Left colon (tissue), 2 donors: Measurements from ENCODE around the gene METTL2A. TPM values are rescaled to one million over a fixed set of nuclear protein-coding genes. Genes with fewer than 3 reads are reported as not detected.
"Not testable (repeated sequence)": the region's sequence is repeated elsewhere in the genome, so short reads cannot be mapped to it uniquely, and the experiment has no call there.

Experiments used
- ATAC-seq: fragments of 200-7000 bp; cut with Tn5 transposase; one replicate; pipeline ENCODE4 v1.9.1; 2020; ENCODE audit warnings: mild to moderate bottlenecking, moderate library complexity
- DNase-seq, 2 donors: peaks; one replicate each; pipeline ENCODE4 v3.0.0-alpha.2; 2020
- intact Hi-C, 2 donors: fragments of 100-400 bp; cut with DNase I in 1 of 2; cut with micrococcal nuclease in 1 of 2; formaldehyde crosslinking; loops; one replicate each; pipeline versions ENCODE4 v1.11.2 to v1.14.0; 2022; cut with DNase I, micrococcal nuclease
- long read RNA-seq: library from polyadenylated mRNA; unstranded; transcript quantifications from one replicate; pipeline ENCODE4 v2.0.0, GENCODE V29; 2021
- total RNA-seq, 2 donors: library from RNA; stranded (reverse); fragmentation: NEBNext Ultra II Directional; extraction: Animal tissue kit (Norgen Biotek cat#: 25700); gene quantifications; one replicate each; pipeline ENCODE4 v1.2.1, GENCODE V29; 2021
- donor health status: DM: no; HTN: no; CAD: no.
- donor health status: DM: yes; HTN: yes; CAD: no.

METTL2A gene, protein sequence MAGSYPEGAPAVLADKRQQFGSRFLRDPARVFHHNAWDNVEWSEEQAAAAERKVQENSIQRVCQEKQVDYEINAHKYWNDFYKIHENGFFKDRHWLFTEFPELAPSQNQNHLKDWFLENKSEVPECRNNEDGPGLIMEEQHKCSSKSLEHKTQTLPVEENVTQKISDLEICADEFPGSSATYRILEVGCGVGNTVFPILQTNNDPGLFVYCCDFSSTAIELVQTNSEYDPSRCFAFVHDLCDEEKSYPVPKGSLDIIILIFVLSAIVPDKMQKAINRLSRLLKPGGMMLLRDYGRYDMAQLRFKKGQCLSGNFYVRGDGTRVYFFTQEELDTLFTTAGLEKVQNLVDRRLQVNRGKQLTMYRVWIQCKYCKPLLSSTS
- 10 to 100 TPM; 22.1 to 24.5 TPM for total RNA-seq
- long read RNA-seq, transcript METTL2A-201 (9 exons, 2,537 nt), result major isoform, 21 of 36 reads
- long read RNA-seq, transcript METTL2A-202 (8 exons, 1,556 nt), result minor isoform, 13 of 36 reads
- long read RNA-seq, partial matches to known transcripts, result 1 of 36 reads
- long read RNA-seq, other reads (novel, unspliced or antisense), result 1 of 36 reads

DNA sequence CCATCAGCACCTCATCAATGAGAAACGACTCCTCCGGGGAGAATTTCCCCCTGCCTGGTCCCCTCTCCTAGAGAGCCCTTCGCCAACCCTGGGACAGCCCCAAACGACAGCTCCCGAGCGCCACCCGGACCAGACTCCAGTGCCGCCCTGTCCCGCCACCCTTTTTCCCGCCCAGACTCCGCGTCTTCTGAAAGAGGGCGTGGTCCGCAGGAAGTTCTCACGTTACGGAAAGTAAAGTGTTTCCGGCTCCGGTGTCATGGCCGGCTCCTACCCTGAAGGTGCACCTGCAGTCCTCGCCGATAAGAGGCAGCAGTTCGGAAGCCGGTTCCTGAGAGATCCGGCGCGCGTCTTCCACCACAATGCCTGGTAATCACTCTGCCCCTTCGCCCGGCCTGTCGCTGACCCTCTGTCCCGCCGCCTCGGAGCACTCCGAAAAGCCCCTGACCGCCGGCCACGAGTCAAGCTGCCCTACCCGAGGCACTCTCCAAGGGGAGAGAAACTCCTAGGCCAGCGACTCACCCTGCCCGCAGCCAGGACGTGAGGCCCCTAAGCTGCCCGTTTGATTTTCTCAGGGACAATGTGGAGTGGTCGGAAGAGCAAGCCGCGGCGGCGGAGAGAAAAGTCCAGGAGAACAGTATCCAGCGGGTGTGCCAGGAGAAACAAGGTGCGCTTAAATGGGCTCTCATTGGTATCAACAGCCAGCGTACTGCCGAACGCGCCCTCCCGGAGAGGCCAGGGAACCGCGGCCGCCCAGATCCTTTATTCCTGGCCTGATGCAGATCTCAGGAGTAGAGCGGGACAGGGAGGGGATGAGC lies at the start of gene METTL2A:
TSS of gene METTL2A (plus strand) at position 251 of the 815 bp plus-strand sequence. CDS start at position 257, 6 bp downstream.
- intact Hi-C loops, result not testable (repeated sequence)
- ATAC-seq (peak; percentile 89), DNase-seq (peak; percentile 90)

DNA sequence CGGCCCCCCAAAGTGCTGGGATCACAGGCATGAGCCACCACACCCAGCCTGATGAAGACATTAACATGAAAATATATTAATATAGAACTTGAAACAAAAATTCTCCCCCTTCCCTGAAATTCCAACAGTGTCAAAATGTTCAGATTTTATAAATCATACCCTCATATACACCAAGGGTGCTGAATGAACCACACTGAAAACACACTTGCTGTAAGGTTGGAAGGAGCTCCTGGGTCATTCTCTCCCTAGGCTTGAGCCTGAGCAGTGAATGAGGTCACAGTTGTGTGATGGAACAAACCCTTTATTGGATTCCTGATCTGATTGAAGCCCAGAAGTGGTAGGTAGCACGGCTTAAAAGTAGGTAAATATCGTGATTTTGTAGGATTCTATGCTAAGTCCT lies 43.4 kb upstream of the METTL2A start, which contains the start of gene EFCAB3:
TSS of gene EFCAB3 (plus strand) at position 301 of the 400 bp plus-strand sequence. CDS start 2,427 bp downstream, outside the sequence.
- DNase-seq, result no peak
- ATAC-seq, result no peak
- intact Hi-C loops, result no loop called here

DNA sequence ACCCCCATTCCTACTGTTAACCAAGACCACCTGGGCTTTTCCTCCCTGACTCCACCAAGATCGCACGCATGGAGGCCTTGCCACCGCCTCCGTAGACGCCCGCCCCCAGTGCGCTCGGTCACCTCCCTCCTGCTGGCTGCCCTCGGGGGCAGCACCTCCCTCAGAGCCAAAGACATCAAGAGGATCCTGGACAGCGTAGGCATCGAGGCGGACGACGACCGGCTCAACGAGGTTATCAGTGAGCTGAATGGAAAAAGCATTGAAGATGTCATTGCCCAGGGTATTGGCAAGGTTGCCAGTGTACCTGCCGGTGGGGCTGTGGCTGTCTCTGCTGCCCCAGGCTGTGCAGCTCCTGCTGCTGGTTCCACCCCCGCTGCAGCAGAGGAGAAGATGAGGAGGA lies 42.1 kb upstream of the METTL2A start:
- DNase-seq (no peak), ATAC-seq (no peak)
- intact Hi-C loops, result no loop called here

DNA sequence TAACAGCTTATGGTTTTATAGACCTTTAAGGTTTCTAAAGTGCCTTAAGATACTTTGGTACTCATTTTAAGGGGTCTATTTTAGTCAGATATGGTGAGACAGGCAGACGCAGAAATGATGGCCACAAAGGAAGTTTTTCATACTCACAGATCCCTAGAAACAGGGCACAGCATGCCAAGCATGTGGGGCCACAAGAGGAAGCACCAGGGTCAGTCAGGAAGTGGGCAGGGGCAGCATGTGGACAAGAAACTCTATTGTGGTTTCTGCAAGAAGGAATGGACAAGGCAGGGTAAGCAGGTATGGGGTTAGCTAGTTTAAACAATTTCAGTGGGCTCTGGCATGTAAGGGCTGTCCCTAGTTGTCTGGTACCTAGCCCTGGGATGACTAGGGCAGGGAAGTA lies 34.8 kb upstream of the METTL2A start:
- DNase-seq (no peak), ATAC-seq (no peak)
- intact Hi-C loops, result no loop called here

DNA sequence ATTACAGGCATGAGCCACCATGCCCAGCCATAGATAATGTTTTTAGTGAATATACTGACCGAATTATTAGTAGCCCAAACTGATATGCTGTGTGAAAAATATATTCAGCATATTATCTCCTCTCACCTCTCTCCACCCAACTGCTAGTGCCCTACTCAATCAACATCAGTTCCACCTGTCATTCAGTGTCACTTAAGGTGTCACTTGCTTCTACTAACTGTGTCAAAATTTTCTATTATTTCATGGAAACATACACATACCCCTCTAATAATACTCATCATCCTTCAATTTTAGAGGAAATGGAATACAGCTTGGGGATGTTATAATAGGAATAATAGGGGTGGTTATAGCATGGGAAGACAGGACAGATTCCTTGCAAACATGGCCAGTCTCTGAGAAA lies 30.8 kb upstream of the METTL2A start:
- intact Hi-C loops, result no loop called here
- DNase-seq, result no peak
- ATAC-seq, result no peak

DNA sequence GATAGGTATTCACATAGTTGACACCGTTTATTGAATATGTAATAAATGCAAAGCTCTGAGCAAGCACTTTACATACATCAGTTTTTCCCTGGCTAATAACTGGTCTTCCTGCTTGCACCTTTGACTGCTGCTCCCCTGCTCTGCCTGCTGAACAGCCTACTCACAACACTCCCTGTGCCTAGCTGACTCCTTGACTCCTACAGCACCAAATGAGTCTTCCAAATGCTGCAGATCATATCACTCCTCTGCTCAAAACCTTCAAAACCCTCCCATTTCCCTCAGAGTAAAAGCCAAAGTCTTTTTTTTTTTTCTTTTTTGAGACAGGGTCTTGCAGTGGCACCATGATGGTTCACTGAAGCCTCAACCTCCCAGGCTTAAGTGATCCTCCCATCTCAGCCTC lies 24.8 kb upstream of the METTL2A start:
- intact Hi-C loops, result no loop called here
- DNase-seq (no peak), ATAC-seq (no peak)

DNA sequence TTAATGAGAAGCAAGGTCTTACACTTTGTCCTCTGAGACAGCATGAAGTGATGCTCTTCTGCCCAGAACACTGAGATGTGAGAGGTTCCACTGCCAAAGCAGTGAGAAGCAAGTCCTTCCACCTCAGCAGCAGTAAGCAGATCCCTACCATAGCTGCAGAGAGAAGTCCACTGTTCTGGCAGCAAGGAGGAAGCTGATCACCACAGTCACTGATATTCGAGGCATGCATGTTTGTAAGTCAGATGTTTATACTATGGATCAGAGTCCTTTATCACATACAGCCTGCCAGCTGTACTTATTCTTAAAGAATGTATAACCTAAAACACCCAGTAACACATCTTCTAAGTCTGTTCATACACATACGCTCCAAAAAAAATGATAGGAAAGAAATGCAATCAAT lies 18.2 kb upstream of the METTL2A start:
- no peak for DNase-seq
- no peak for ATAC-seq
- intact Hi-C loops, result no loop called here

DNA sequence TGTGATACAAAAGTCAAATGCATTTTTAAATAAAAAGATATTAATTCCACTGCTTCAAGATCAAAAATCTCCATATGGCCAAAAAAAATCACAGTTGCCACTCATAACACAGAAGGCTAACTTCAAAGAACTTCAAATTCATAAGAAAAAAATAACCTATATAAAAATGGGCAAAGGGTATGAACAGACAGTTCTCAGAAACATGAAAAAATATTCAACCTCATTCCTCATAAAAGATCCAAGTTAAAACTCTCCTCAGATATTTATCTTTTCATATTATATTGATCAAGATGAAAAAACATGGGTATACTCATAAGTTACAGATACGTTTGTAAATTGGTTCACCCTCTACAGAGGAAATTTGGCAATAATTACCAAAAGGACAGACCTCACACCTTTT lies 10.6 kb upstream of the METTL2A start:
- DNase-seq, ATAC-seq, intact Hi-C loops: not testable (repeated sequence)

DNA sequence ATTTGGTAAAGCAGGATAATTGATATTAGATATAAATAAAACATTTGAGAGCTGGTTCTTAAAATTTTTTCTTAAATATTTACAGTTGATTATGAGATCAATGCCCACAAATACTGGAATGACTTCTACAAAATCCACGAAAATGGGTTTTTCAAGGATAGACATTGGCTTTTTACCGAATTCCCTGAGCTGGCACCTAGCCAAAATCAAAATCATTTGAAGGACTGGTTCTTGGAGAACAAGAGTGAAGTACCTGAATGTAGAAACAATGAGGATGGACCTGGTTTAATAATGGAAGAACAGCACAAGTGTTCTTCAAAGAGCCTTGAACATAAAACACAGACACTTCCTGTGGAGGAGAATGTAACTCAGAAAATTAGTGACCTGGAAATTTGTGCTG lies 2.5 kb downstream of the METTL2A start:
- intact Hi-C loops, result not testable (repeated sequence)

DNA sequence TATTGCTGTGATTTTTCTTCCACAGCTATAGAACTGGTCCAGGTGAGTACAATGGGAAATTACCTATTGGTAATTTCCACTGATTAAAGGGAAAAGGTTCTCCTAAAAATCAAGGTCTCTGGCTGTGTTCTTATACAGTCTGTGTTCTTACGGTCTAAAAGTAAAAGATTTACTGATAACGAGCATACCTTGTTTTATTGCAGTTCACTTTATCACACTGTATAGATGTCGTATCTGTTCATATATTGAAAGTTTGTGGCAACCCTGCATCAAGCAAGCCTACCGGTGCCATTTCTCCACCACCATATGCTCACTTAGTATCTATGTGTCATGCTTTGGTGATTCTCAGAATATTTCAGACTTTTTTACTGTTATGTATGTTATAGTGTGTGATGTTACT lies 11.6 kb downstream of the METTL2A start:
- DNase-seq, intact Hi-C loops: not testable (repeated sequence)
- ATAC-seq, result peak; percentile 90

More for the DNA sequence above, 2.5 kb downstream of the METTL2A start:
- not testable (repeated sequence) for ATAC-seq, DNase-seq

DNA sequence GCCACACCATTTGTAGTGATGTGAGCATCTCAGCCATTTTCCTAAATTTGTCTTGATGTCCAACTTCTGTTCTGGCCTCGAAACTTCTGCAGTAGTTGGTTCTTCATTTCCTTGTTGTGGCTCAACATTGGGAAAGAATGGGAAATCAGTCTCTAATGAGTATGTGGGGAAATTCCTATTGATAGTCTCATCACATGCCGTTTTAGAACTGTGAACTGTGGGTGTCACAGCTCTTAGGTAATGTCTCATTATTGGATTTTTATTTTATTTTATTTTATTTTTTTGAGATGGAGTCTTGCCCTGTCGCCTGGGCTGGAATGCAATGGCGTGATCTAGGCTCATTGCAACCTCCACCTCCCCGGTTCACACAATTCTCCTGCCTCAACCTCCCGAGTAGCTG lies 17.5 kb downstream of the METTL2A start:
- DNase-seq, ATAC-seq, intact Hi-C loops: not testable (repeated sequence)

DNA sequence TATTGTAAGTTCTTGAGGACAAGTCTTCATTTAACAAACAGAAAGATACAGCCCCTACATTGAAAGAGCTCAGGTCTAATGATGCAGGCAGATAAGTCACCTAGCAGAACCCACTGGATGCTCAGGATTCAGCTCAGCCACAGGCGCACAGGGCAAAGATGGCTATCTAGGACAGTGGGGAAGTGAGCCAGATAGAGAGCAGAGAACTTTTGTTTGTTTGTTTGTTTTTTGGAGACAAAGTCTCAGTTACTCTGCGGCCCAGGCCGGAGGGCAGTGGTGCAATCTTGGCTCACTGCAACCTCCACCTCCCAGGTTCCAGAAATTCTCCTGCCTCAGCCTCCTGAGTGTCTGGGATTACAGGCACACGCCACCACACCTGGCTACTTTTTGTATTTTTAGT lies 20.4 kb downstream of the METTL2A start:
- ATAC-seq (no peak), DNase-seq (no peak)
- intact Hi-C loops, result no loop called here

DNA sequence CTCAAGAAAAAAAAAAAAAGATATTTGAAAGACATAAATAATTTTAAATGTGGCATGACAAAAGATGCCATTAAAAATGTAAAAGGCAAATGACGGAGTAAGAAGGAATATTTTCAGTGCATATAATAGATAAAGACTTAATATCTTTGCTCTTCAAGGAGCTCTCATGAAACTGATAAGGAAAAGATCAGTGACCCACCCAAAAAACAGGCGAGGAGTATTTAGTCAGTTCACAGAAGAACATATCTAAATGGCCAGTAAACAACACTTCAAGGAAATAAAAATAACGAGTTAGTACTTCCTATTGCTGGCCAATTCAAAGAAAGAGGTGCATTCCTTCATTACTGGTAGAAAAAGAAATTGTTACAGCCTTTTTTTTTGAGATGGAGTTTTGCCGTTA lies 22.1 kb downstream of the METTL2A start:
- DNase-seq, intact Hi-C loops, ATAC-seq: not testable (repeated sequence)

DNA sequence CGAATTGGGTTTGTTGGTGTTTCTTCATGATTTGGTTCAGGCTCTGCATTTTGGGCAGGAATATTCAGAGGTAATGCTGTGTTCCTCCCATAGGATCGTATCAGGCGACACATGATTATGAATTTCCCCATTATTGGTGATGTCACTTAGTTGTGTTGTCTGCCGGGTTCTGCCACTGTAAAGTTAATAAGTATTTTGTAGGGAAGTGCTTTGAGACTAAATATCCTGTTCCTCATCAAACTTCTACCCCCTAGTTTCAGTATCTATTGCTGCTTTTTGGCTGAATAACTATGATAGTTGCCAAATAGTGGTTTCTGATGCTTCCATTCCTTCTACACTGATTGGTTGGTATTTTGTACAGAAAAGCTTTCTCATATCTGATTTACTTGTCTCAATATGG lies 28.5 kb downstream of the METTL2A start:
- intact Hi-C loops, ATAC-seq, DNase-seq: not testable (repeated sequence)

DNA sequence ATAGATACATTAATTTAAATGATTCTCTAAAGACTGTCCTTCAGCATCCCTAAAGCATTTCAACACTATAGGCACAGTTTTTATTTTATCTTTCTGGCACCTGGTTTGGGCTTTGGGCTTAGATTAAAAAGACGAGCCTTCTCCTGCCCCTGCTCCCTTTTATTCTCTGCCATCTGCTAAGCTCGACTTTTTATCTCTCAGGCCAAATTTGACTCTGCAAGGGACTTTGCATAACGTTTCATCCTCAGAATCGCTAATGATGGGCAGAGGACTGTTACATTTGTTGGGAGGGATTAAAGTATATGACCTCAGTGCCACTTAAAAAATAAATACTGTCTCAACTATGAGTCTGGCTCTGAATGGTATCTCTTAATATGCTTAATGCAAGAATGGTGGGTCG lies 29.3 kb downstream of the METTL2A start:
- DNase-seq, ATAC-seq, intact Hi-C loops: not testable (repeated sequence)

DNA sequence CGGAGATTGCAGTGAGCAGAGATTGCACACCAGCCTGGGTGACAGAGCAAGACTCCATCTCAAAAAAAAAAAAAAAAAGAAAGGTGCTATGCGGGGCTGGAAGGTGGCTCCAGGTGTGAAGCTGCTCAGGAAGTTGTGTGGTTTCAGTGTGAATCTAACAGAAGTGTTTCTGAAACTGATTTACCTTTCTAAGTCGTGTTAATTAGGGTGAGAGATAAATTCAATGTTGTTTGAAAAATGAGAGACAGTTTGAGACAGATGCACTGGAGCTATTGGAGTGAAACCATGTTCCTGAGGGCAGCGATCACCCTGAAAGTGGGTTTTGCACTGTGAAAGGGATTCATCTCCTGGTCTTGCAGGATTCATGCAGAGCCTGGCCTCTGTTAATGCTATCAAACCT lies 30.0 kb downstream of the METTL2A start:
- intact Hi-C loops, result not testable (repeated sequence)

DNA sequence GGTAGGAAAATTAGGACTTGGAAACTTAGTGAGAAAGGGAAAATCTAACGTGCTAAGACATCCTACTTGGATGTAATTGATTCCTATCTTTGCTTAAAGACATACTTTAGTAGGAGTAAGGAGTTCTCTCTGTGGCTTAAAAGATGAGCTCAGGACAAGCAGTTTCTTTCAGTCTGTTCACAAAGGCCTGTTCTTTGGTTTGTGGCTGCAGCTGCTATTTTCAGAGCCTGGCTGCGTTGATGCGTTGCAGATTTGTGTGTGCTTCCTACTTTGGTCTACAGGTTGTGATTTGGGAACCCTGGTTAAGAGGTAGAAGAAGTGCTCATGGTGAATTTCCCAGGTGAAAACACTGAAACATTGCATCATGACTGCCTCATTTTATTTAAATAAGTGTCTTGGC lies 30.4 kb downstream of the METTL2A start:
- DNase-seq, intact Hi-C loops, ATAC-seq: not testable (repeated sequence)

More for the DNA sequence above, 30.0 kb downstream of the METTL2A start:
- not testable (repeated sequence) for DNase-seq, ATAC-seq

DNA sequence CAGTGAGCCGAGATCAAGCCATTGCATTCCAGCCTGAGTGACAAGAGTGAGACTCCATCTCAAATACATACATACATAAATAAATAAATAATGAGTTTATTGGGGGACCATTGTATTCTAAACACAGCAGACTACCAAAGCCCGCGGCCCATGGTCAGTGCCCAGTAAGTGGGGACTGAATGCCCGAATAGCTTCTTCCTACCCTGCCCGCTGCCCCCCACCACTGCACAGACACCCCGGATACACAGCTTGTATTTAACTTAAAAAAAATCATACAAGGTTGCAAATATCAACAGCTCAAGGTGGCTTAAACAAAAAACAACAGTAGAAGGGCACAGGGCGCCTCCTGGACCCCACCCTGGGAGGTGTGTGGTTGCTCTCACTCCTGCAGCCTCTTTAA lies 32.3 kb downstream of the METTL2A start:
- DNase-seq (no peak), ATAC-seq (no peak)
- intact Hi-C loops, result no loop called here

DNA sequence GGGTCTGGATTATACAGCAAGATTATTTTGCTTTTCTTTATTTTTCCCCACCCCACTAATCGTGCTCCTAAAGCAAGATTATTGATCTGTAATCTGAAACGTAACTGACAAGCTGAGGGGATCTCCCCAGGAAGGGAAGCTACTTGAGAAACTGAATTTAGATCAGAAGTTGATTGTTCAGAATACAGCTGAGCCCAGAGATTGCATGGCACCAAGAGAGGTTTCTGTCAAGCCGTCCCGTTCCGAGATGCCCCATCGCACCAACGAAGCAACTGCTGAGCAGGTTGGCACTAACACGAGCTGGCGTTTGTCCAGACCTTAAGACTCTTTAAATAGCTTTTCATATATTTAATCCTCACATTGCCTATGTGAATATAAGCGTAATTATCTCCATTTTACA lies 34.8 kb downstream of the METTL2A start:
- intact Hi-C loops, DNase-seq: not testable (repeated sequence)
- ATAC-seq, result peak; percentile 9
